Activated CD8-positive, alpha-beta memory T cell treated with anti-CD3 and anti-CD28 coated beads, Interleukin-2, amount 50 U/mL, for 24 hours (primary cell): Measurements from ENCODE around the gene APPBP2.
"Not testable (repeated sequence)": the region's sequence is repeated elsewhere in the genome, so short reads cannot be mapped to it uniquely, and the experiment has no call there.

Experiments used
- DNase-seq: peaks from one replicate; pipeline ENCODE4 v3.0.0-alpha.2; 2020; ENCODE audit errors: extremely low read depth

The APPBP2 gene

DNA sequence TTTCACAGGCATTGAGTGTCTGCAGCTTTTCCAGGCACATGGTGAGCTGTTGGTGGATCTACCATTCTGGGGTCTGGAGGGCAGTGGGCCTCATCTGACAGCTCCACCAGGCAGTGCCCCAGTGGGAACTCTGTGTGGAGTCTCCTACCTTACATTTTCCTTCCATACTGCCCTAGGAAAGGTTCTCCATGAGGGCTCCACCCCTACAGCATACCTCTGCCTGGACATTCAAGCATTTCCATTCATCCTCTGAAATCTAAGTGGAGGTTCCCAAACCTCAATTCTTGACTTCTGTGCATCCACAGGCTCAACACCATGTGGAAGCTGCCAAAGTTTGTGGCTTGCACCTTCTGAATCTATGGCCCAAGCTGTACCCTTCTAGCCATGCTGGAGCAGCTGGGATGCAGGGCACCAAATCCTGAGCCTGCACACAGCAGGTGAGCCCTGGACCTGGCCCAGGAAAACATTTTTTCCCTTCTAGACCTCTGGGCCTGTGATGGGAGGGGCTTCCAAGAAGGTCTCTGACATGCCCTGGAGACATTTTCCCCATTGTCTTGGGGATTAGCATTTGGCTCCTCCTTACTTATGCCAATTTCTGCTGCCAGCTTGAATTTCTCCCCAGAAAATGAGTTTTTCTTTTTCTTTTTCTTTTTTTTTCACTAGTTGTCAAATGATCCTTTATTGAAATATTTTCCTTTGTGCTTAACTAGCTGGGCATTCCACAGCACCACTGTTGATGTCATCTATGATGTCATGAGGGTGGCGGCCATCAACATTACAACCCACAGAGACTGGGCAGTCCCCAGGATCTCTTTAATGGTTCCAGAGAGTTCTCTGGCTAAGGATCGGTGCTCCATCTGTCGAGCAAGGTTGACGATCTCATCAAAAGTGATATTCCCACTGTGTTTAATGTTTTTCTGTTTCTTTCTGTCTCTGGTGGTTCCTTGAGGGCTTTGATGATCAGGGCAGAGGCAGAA lies 92.7 kb downstream of the APPBP2 start:
- DNase-seq, result not testable (repeated sequence)

DNA sequence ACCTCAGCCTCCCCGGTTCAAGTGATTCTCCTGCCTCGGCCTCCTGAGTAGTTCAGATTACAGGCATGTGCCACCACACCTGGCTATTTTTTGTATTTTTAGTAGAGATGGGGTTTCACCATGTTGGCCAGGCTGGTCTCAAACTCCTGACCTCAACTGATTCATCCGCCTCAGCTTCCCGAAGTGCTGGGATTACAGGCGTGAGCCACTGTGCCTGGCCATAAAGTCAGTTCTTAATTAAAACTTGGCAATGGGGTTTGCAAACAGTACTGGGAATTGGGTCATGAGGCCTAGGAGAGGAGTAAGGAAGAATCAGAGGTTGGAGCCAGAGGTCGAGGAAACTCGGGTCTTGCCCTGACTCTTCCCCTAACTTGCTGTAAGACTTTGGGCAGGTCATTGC lies 95.5 kb downstream of the APPBP2 start:
- not testable (repeated sequence) for DNase-seq

DNA sequence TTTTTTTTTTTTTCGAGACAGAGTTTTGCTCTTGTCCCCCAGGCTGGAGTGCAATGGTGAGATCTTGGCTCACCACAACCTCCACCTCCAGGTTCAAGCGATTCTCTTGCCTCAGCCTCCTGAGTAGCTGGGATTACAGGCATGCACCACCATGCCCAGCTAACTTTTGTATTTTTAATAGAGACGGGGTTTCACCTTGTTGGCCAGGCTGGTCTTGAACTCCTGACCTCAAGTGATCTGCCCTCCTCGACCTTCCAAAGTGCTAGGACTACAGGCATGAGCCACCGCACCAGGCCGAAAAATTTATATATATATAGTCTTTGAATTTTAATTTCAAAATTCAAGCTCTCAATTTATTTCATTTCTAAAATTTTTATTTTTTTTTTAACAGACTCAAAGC lies 97.6 kb downstream of the APPBP2 start:
- DNase-seq, result not testable (repeated sequence)

DNA sequence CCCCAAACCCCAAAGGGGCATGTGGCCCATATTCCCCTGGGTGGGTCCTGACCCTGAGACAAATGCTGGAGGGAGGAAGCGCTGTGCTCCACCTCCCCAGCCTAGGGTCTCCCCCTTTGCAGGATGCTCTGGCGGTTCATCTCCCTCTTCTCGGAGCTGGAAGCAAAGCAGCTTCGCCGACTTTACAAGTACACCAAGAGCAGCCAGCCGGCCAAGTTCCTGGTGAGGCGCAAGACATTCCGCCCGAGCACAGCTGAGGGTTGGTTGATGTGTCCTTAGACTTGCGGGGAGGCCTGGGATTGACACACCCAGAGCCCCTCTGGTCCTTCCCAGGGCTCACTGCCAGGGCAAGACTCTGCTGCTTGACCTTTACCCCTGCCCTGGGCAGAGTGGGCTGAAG lies 99.4 kb downstream of the APPBP2 start:
- DNase-seq, result no peak

DNA sequence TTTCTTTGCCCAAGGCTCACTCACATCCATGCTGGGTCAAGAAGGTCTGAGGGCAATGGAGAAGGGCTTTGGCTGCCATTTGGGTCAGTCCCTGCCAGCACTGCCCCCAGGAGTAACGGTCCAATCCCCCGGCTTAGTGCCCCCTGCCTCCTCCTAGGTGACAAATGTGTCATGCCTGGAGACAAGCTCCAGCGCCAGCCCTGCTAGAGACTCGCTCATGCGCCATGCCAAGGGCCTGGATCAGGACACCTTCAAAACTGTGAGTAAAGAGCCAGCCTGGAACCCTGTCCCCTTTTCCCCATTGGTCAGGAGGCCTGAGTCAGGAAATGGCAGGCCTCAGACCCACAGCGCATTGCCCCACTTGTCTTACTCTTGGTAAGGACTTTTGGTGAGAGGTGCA lies 100.4 kb downstream of the APPBP2 start:
- no peak for DNase-seq

DNA sequence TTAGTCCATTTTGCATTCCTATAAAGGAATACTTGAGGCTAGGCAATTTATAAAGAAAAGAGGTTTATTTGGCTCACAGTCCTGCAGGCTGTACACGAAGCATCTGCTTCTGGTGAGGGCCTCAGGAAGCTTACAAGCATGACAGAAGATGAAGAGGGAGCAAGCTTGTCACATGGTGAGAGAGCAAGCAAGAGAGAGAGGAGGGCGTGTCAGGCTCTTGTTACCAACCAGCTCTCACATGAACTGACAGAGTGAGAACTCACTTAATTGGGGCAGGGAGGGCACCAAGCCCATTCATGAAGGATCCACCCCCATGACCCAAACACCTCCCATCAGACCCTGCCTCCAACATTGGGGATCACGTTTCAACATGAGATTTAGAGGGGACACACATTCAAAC lies 102.2 kb downstream of the APPBP2 start:
- DNase-seq, result no peak

DNA sequence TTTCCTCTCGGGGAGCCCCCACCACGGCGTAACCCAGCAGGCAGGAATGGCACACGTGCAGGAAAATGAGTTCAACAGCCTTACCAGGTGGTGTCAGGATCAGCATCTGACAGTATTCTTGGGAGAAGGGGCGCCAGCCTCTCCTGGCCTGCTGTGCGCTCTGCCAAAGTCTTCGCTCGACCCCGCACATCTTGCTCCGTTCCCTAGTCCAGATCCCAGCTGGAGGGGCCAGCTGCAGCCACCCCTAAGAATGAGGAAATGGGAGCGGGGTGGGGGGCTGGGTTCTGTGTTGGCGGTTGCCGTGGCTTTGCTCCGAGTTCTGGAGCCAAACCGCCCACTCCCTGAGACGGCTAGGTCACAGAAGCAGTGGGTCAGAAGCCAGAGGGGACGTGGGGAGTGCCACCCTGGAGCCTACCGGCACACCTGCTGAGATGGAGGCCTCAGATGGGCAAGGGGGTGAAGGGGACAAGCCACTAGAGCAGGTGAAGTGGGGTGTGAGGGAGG lies 103.8 kb downstream of the APPBP2 start, which contains the start of gene CHCT1:
TSS of gene CHCT1 (plus strand) at position 328 of the 504 bp plus-strand sequence. CDS start at position 432, 104 bp downstream.
- no peak for DNase-seq

DNA sequence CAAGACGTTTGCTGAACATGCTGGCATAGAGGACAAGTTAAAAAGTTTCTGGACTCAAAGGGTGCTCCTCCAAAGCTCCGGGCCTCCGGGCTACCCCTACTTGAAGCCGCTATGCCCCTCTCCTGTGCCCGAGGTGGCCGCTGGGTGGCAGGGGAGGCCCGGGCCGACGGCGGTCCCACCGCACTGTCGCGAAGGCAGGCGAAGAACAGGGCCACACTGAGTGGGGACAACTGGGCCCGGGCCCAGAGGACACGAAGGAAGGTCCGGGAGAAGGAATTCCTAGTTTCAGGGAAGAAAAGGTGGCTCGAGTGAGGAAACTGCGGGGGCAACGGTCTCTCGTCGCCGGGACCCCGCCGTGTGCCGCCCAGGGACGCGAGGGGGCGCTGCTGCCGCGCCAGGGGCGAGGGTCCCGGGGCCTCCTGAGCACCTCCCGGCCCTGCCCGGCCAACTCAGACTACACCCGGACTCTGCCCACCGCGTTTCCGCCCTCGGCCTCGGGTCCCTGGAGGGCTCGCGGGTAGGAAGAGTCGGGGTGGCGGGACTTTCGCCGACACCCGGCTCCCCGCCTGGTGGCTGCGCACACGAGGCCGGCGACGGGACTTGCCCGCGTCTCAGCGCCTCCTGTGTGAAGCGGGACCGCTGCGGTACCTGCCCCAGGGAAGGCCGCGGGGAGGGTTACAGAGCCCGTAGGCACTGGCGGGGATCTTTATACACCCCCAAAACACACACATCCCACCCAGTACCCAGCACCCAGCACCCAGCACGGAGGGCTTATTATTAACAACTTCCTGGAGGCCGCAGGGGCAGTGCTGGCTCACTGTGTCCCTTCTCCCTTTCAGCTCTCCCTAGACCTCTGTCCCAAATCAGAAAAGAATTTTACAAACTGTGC lies 104.5 kb downstream of the APPBP2 start:
- peak; percentile 35 for DNase-seq

DNA sequence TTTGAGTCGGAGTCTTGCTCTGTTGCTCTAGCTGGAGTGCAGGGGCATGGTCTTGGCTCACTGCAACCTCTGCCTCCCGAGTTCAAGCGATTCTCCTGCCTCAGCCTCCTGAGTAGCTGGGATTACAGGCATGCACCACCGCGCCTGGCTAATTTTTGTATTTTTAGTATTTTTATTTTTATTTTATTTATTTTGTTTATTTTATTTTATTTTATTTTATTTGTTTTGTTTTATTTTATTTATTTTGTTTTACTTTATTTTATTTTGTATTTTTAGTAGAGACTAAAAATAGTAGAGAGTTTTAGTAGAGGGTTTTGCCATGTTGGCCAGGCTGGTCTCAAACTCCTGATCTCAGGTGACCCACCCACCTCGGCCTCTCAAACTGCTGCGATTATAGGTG lies 106.2 kb downstream of the APPBP2 start:
- not testable (repeated sequence) for DNase-seq

DNA sequence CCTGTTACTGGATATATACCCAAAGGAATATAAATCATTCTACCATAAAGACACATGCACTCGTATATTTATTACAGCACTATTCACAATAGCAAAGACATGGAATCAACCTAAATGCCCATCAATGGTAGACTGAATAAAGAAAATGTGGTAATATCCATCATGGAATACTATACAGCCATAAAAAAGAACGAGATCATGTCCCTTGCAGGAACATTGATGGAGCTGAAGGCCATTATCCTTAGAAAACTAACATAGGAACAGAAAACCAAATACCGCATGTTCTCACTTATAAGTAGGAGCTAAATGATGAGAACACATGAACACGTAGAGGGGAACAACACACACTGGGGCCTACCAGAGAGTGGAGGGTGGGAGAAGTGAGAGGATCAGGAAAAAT lies 107.0 kb downstream of the APPBP2 start:
- not testable (repeated sequence) for DNase-seq

DNA sequence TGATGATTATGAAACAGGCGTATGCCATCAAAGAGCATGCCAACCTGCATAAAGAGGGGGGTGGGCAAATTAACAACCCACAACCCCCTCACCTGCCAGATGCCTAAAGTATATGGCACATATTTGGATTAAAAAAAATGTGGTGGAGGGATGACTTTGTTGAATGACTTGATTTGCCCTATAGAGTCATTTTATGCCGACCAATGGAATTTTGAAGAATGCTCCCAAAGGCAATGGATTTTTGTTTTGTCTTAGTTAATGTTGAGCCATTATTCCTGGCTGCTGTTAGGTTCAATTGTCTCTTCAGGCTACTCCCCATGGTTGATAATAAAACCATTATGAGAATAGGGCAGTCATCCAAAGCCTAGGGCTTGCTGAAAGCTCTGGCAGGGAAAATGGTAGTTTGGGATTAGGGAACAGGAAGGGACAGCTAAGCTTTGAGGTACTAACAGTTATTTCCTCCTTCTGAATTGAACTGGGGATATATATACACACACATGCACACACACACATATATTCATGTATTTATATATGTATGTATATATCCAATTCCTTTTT lies 109.6 kb downstream of the APPBP2 start:
- DNase-seq, result no peak

DNA sequence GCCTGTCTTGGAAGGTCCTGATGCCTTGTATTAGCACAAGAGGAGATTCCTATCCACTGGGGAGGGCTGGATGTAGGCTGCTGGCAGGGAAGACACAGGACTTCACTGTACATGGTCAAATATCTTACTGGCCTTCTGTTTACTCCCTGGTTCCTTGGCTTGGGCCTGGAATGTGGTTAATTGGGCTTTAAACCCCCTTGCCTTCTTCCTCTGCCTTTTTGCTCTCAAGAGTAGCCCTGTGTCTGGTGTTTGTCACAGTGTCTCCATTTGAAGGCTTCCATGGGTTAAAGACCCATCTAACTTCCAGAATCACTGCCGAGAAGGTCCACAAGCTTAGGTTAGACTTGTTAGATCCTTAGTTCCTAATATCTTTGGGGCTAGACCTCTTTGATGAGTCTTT lies 110.9 kb downstream of the APPBP2 start:
- DNase-seq, result no peak

DNA sequence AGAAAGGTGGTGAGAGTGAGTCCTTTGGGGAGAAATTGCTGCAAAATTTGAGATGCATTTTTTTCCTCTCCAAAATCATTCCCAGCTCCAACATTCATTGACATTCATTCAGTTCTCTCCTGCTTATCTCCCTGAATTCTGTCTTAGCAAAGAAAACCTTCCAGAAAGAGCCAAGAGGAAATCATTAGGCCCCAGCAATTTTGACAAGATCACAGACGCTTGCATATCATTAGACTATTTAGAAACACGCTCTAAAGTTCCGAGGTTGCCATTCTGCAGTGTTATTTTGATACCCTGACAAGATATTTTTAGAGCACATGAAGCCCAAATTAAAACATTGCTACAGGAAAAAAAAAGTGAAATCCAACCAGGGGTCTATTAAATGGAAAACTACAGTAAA lies 113.3 kb downstream of the APPBP2 start:
- DNase-seq, result no peak

DNA sequence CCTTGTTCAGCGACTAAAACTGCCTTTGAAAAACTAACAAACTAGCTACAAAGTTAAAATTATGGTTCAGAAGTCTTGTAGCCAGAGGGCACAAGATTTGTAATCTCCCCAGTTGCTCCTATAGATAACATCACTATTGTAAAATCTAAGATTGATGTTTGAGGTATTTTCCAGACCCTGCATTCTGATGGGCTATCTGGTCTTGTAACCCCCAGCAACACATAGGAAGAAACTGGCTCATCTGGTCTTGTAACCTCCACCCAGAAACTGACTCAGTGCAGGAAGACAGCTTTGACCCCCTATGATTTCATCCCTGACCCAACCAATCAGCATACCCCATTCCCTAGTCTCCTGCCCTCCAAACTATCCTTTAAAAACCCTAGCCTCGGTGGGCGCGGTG lies 116.0 kb downstream of the APPBP2 start:
- no peak for DNase-seq

DNA sequence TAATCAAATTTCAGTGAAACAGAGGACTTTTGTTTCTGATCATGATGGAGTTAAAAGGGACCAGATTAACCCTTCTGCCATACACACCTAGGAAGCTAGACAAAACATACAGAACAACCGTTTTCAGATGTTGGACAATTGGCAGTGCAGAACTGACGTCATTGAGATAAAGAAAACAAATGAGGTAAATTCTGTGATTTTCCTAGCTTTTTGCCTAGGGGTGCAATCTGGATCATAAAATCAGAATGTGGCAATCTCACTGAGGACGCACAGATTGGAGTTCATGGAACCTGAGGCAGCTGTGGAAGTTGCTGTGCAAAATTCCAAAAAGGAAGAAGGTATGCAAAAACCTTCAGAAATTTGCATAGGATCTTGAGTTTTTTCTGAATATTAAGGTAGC lies 119.2 kb downstream of the APPBP2 start:
- no peak for DNase-seq

DNA sequence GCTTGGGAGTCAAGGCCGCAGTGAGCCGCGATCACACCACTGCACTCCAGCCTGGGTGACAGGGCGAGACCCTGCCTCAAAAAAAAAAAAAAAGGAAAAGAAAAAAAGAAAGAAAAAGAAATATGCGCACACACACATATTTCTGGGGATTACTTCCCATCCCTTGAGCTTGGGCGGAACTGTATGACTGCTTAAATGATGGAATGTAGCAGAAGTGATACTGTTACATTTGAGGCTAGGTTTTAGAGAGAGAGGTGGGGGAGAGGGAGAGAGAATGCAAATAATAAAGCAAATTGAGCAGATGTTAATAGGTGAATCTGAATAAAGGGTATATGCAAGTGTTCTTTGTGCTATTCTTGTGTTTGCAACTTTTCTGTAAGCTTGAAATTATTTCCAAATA lies 122.1 kb downstream of the APPBP2 start:
- no peak for DNase-seq

DNA sequence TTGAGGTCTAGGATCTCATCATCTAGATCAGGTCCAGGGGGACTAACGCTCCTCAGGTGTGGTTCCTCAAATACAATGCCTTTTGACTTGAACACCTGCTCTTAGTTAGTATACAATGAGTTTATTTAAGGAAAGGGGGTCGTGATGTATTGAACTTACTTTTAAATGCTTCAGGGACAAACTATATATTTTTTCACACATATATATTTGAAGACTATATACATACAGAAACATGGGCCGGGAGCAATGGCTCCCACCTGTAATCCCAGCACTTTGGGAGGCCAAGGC lies 122.6 kb downstream of the APPBP2 start:
- DNase-seq, result no peak

DNA sequence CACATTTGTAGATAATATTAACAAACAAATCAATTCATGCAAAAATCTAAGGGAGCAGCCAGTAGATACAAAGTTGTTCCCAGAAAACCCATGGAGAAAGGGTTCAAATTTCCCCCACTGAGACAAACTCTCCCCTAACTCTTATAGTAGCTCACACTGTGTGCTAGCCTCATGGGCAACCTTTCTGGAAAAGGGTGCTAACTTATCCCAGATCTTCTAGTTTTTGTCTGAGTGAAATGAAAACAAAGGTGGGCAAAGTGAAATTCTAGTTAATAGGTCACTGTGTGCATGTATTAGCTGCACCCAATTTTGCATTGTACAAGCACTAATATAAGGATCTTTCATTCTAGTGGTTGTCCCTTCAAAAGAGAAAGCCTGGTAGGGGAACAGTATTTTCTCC lies 124.2 kb downstream of the APPBP2 start:
- DNase-seq, result no peak

DNA sequence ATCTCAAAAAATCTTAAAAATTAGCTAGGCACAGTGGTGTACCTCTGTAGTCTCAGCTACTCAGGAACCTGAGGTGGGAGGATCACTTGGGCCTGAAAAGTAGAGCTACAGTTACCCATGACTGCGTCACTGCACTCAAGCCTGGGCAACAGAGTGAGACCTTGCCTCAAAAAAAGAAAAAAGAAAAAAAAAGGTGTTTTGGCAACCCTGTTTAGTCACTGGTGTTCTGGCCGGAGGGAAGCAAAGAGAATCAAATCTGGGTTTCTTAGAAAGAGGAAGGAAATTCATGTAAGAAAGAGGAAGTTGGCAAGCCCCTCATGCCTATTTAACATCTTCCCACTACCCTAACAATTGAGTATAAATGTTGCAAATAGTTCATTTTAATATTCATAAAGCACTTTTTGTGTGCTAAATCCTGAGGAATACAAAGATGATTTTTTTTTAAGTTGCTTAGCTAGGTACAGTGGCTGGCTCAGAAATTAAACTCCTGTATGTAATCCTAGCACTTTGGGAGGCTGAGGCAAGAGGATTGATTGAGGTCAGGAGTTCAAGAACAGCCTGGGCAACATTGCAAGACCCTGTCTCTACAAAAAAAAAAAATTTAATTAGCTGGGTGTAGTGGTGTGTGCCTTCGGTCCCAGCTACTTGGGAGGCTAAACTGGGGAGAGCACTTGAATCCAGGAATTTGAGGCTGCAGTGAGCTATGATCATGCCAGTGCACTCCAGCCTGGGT lies 127.6 kb downstream of the APPBP2 start:
- no peak for DNase-seq

DNA sequence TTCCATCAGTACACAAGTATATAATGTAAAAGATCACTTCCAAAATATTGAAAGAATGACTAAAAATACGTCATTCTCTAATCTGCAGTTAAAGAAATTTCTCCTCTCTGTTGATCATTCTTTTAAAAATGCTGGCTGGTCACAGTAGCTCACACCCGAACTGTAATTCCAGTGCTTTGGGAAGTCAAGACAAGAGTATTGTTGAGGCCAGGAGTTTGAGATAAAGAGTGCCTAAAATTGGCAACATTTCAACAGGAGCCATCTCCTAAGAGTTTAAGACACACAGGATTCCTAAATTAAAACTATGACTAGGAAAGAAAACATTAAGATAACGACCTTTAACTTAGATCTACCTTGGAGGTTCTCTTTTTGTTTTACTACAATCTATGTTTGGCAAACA lies 129.6 kb downstream of the APPBP2 start:
- no peak for DNase-seq

DNA sequence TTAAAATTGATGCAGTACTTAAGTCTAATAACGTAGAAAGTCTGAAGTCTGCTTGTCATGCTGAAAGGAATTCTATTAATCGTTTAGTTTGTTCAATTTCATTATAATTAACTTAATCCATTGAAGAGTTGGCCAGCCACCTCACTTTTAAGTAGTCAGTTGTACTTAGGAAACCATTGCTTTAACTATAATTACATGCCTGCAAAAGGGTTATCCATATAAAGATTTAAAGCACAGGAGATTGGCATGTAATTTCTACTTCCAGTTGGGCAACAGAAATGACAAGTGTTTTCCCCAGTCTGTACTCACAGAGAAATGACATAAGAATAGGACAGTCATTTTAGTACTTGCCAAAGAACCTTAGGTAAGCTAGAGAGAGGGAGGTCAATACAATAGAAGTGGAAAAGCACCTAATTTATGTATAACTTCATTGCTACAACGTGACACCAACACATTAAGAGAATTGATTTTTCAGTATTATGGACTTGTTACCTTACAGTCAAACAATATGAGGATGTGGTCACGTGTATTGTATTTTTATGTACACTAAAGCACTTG lies 130.5 kb downstream of the APPBP2 start:
- no peak for DNase-seq
